M059J (cell line): ENCODE measurements around the gene ACTN4. TPM values are rescaled to one million over a fixed set of nuclear protein-coding genes. Genes with fewer than 3 reads are reported as not detected.
"Not testable (repeated sequence)": the region's sequence is repeated elsewhere in the genome, so short reads cannot be mapped to it uniquely, and the experiment has no call there.

Experiments
- DNase-seq: peaks from one replicate; pipeline ENCODE4 v3.0.0-alpha.2; 2012; ENCODE audit warnings: low read depth
- total RNA-seq: library from RNA; depleted of rRNA; stranded (reverse); fragments of >200 nt; shearing (Covaris generic); gene quantifications from 2 replicates; pipeline ENCODE4 v1.2.3, GENCODE V29; 2014

Gene ACTN4
- total RNA-seq, 1 experiment from 2014 or later: 536 TPM

- no peak for DNase-seq
Measured at GRCh38 chr19:38736413-38737280, 89.2 kb downstream of the ACTN4 start.

GRCh38 chr19:38737281-38737865 lies 89.9 kb downstream of the ACTN4 start:
- DNase-seq: no peak

GRCh38 chr19:38737921-38738737 lies 90.7 kb downstream of the ACTN4 start:
- no peak for DNase-seq

DNA sequence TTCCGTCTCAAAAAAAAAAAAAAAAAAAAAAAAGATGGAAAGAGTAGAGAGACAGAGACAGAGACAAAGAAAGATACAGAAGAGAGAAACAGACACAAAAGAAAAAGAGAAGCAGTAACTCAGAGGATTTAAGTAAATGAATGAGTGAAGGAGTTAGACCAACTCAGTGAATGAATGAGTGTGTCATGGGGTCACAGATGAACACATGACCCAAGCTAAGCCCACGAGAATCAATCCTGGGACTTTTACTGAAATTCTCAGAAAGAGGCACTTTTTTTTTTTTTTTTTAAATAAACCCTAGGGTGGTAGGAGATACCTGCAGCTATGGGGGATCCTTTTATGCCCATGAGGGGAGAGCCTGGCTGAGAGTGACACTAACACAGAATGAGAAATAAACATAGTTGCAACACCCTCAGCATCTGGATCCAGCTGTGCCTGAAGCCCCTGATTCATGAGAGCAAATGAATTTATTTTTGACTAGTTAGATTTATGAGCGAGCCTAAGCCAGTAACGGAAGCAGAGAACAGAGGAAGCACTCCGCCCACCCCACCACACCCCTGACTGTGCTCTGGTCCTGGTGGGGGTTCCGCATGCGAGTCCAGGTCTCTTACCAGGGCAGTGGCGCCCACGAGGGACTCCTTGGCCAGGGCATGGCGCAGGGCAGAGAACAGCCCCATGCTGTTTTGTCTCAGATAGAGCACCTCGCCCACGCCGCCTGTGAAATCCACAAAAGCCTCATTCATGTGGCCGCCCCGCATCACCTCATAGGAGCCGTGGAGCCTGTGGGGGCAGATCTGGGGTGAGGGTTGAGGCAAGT lies 92.2 kb downstream of the ACTN4 start:
- no peak for DNase-seq

GRCh38 chr19:38740257-38740592 lies 92.8 kb downstream of the ACTN4 start:
- no peak for DNase-seq

GRCh38 chr19:38740932-38741331 lies 93.5 kb downstream of the ACTN4 start:
- no peak for DNase-seq

GRCh38 chr19:38741670-38742069 lies 94.2 kb downstream of the ACTN4 start:
- no peak for DNase-seq

GRCh38 chr19:38742296-38742695 lies 94.8 kb downstream of the ACTN4 start:
- DNase-seq: no peak

- no peak for DNase-seq
Measured at GRCh38 chr19:38742906-38743305, 95.5 kb downstream of the ACTN4 start.

GRCh38 chr19:38743394-38744297 lies 96.2 kb downstream of the ACTN4 start:
- no peak for DNase-seq

DNA sequence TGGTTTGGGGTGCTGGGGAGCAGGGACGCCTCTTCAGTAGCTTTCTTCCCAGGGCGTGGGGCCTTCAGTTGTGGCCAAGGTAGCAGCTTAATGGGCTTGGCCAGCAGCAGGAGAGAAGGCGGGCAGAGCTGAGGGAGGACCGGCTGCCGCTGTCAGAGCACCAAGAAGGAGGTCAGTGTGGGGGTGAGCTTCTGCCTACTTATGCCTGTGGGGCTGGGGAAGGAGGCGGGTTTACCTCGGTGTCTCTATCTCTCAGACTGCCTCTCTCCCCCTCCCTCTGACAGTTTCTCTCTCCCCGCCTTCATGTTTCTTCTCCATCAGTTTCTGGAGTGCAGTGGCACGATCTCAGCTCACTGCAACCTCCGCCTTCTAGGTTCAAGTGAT lies 96.8 kb downstream of the ACTN4 start, which contains the start of gene CAPN12:
TSS of gene CAPN12 (minus strand) at position 177 of the 384 bp plus-strand sequence. CDS start 309 bp downstream, outside the sequence.
- DNase-seq: no peak

DNA sequence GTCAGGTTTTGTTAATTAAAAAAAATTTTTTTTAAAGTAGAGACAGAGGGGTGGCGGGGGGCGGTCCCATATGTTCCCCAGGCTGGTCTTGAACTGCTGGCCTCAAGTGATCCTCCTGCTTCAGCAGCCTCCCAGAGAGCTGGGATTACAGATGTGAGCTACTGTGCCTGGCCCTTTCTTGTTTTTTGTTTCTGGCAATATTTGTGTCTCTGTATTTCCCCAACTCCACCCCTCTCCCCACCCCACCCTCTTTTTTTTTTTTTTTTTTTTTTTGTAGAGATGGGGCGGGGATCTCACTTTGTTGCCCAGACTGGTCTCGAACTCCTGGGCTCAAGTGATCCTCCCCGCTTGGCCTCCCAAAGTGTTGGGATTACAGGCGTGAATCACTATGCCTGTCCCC lies 97.4 kb downstream of the ACTN4 start:
- DNase-seq: no peak

DNA sequence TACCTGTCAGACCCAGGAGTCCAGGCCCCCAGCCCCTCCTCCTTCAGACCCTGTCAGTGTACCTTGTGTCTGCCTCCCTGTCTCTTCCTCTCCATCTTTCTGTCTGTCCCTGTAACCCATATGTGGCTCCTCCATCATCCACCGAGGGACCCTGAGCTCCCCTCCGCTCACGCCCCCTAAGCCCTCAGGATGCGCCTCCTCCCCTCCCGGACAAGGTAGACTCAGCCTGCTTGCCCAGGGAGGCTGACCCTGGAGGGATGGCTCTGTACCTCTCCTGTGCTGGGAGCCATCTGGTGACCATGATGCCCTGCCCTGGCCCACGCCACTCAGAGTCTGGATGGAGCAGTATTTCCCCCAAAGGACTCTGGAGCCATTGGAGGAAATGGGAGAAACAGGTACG lies 97.9 kb downstream of the ACTN4 start:
- DNase-seq: no peak

GRCh38 chr19:38753783-38754182 lies 106.3 kb downstream of the ACTN4 start:
- DNase-seq: not testable (repeated sequence)

GRCh38 chr19:38754196-38754595 lies 106.7 kb downstream of the ACTN4 start:
- DNase-seq: not testable (repeated sequence)

DNA sequence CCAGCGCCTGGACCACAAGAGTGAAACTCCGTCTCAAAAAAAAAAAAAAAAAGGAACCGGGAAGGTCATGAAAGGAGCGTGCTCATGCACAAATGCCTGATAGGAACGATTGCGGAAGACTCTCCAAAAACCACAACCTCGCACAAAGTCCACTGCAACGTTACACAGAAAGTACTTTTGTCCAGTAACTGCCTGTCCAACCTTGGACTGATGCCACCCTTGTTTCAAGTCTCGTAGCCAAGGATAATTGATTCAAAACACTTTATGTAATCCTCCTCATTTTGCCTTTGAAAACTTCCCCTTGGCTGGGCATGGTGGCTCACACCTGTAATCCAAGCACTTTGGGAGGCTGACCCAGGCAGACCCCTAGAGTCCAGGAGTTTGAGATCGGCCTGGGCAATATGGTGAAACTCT lies 112.1 kb downstream of the ACTN4 start:
- peak; percentile 72 for DNase-seq

DNA sequence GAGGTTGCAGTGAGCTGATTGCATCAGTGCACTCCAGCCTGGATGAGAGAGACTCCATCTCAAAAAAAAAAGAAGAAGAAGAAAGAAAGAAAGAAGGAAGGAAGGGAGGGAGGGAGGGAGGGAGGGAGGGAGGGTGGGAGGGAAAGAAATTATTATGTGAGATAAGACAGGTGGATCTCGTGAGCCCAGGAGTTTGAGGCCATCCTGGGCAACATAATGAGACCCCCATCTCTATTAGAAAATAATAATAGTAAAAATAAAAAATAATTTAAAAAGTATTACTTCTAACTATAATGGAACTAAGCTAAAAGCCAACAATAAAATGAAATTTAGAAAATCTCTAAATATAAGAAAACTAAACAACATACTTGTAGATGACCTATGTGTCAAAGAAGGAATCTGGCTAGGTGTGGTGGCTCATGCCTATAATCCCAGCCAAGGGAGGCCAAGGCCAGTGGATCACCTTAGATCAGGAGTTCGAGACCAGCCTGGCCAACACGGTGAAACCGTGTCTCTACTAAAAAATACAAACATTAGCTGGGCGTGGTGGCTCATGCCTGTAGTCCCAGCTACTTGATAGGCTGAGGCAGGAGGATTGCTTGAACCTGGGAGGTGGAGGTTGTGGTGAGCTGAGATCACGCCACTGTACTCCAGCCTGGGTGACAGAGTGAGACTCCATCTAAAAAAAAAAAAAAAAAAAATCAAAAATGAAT lies 113.5 kb downstream of the ACTN4 start:
- not testable (repeated sequence) for DNase-seq

DNA sequence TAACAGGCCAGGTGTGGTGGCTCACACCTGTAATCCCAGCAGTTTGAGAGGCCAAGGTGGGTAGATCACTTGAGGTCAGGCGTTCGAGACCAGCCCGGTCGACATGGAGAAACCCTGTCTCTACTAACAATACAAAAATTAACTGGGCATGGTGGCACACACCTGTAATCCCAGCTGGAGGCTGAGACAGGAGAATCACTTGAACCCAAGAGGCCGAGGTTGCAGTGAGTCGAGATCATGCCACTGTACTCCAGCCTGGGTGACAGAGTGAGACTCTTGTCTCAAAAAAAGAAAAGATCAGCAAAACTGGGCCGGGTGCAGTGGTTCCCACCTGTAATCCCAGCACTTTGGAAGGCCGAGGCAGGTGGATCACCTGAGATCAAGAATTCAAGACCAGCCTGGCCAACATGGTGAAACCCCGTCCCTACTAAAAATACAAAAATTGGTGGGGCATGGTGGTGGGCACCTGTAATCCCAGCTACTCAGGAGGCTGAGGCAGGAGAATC lies 114.5 kb downstream of the ACTN4 start:
- not testable (repeated sequence) for DNase-seq

DNA sequence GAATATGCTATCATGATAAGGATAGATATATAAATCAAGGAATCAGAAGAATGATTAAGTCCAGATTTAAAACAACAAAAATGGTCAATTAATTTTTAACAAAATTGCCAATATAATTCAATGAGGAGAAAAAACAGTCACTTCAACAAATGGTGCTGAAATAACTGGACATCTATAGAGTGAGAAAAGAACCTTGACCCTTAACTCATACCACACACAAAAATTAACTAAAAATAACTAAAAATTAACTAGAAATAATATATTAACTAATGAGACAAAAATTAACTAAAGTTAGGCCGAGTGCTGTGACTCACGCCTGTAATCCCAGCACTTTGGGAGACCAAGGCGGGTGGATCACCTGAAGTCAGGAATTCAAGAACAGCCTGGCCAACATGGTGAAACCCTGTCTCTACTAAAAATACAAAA lies 116.4 kb downstream of the ACTN4 start:
- no peak for DNase-seq

DNA sequence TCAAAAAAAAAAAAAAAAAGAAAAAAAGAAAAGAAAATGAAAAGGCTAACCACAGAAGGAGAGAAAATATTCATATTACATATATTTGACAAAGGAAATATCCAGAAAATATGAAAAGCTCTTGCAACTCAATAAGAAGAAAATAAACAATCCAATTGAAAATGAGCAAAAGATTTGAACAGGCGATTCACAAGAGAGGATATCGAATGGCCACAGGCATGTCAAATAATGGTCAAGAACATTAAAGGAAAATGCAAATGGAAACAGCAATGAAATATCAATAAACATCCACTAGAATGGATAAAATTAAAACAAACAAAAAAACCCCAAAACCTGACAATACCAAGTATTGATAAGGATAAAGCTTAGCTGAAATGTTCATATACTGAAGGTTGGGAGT lies 117.8 kb downstream of the ACTN4 start:
- DNase-seq: no peak
